ENCODE results near the gene ICAM2.
A peak's percentile ranks its signal among the peaks of the same experiment; 100 is the strongest.

The ICAM2 gene

DNA sequence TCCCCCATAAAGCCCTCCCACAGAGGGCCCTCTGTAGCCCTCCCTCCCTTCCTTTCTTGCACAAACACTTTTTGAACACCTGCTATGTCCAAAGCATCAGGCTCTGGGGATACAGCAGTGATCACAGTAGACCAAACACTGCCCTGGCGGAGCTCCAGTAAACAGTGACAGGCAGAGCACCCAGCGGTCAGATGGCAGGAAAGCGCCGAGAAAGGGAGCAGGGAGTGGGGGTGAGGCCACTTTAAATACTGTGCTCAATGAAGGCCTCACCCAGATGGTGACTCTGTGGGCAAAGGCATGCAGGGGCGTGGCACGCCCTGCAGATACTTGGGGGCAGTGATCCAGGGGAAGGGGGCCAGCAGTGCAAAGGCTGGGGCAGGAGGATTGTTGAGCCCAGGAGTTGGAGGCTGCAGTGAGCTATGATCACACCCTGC is 14.7 kb downstream of the ICAM2 start:
- no peak for DNase-seq (ENCODE audit: low read depth)
- TF ChIP-seq, protein P1, sequence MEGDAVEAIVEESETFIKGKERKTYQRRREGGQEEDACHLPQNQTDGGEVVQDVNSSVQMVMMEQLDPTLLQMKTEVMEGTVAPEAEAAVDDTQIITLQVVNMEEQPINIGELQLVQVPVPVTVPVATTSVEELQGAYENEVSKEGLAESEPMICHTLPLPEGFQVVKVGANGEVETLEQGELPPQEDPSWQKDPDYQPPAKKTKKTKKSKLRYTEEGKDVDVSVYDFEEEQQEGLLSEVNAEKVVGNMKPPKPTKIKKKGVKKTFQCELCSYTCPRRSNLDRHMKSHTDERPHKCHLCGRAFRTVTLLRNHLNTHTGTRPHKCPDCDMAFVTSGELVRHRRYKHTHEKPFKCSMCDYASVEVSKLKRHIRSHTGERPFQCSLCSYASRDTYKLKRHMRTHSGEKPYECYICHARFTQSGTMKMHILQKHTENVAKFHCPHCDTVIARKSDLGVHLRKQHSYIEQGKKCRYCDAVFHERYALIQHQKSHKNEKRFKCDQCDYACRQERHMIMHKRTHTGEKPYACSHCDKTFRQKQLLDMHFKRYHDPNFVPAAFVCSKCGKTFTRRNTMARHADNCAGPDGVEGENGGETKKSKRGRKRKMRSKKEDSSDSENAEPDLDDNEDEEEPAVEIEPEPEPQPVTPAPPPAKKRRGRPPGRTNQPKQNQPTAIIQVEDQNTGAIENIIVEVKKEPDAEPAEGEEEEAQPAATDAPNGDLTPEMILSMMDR (IDR thresholded peaks at IDR 0.05; ENCODE audit: insufficient read depth, low read depth, low read length, missing control alignments): no peak
- H3K4me3 ChIP-seq (ENCODE audit: low read length): no peak overlapping the region

DNA sequence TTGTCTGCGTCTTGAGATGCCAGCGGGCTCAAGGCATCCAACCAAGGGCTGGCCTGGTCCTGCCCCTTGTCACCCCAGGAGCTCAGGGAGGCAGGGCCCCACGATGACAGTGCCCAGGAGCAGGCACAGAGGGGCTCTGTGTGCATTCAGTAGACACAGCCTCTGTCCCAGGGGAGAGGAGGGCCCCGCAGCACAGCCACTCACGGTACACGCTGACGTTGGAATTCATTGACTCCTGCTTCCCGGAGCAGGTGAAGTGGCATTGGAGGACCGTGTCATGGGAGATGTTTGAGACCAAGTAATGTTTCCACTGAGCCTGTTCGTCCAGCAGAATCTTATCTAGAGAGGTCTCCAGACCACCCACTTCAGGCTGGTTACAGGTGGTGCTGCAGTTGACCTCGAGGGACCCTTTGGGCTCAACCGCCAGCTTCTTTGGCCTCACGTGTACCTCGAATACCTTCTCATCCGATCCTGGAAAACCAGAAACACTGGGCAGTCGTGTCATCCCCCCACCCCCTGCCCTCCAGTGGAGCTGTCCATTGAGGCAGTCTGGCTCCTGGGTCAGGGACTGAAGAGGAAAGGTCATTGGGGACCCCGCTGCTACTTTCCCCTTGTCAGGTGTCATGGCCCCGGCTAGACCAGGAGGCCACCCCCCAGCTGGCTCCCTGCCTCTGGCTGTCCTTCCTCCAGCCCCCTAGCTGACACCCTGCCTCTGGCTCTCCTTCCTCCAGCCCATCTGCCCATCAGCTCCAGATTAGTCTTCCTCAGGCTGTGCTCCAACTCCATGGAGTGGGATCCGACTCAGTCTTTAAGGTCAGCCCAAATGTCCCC is 15.3 kb downstream of the ICAM2 start:
- no peak overlapping the region for H3K4me3 ChIP-seq (ENCODE audit: low read length)
- TF ChIP-seq, protein P1 (IDR thresholded peaks at IDR 0.05; ENCODE audit: insufficient read depth, low read depth, low read length, missing control alignments): no peak
- no peak for DNase-seq (ENCODE audit: low read depth)

DNA sequence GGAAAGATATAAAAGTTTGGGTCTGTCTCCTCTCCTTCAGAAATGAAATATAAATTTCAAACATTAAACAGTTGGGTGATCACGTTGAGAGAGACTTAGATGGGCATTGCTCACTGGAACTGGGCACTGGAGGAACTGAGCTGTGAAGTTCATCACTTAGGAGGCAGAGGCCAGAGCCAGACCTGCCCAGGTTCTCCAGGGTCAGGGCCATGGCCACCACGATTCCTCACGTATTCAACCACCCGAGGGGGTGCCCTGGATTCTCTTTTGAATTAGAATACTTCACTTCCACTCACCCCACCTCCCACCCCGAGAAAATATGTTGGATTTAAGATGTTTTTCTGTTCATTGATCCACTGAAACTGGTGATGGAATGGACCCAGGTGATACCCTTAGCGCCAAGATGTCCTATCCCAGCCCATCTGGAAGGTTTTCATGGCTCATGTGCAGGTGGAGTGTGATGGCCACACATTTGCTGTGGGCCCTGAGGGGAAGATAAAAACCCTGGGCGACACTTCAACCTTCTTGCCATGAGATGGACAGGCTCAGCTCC is 16.1 kb downstream of the ICAM2 start:
- DNase-seq (ENCODE audit: low read depth): no peak
- no peak overlapping the region for H3K4me3 ChIP-seq (ENCODE audit: low read length)
- TF ChIP-seq, protein P1 (IDR thresholded peaks at IDR 0.05; ENCODE audit: insufficient read depth, low read depth, low read length, missing control alignments): no peak

DNA sequence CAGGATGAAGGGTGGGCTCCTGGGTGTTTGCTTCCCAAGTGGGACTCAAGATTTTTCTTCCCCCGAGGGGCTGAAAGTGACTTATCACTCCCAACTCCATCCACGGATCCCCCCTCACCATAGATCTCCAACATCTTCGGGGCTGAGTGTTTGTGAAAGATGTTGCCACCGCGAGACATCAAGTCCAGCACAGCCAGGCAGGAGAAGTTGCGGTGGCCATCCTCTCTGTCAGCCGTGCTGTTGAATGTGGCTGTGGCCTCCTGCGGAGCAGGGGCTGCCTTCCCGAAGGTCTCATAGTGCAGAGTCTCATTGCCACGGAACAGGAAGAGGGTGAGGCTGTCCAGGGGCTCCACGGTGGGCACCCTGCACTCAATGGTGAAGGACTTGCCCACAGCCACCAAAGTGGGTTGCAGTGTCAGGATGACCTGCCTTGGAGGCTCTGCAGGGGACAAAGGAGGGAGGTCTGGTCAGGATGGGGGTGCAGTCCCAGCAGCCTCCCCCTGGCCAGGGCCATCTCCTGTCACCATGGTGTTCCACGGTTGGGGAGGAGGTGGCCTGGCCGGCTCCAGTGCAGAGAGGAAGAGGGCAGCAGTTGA is 16.8 kb downstream of the ICAM2 start:
- TF ChIP-seq, protein P1 (IDR thresholded peaks at IDR 0.05; ENCODE audit: insufficient read depth, low read depth, low read length, missing control alignments): no peak
- DNase-seq (ENCODE audit: low read depth): no peak
- no peak overlapping the region for H3K4me3 ChIP-seq (ENCODE audit: low read length)

DNA sequence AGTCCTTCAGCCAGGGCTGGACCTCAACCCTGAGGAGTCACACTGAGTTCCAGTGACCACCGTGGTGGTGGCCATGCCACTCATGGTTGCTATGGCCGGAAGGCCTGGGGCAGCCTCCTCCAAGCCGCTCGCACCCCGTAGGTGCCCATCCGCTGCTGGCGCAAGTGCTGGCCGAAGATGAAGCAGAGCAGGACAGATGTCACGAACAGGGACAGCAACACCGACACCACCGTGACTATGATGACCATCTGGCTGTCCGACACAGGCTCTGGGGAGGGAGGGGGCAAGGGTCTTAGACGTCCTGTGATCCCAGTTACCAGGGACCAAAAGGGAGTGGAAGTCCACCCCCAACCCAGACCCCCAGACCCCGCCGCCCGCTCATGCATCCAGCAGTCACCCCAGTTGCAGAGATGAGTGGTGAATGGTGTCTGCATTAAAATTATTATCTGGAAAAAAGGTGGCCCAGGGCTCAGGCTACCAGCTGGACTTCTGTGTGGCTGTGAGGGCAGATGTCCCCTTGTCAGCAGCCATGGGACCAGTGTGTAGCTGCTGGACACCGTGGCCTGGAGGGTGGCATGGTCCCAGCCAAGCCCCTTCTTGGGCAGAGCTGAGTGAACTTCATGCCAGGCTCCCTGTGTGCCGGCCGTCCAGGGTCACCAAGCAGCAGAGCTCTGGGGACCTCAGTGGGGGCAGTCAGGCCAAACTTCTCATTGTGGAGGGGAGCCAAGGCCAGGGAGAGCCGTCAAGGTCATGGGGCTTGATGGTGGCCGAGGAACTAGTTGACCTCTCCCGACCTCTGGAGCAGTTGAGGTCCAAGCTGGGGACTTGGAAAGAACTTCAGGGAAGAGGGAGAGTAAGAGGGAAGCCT is 17.5 kb downstream of the ICAM2 start:
- H3K4me3 ChIP-seq (ENCODE audit: low read length): no peak overlapping the region
- TF ChIP-seq, protein P1 (IDR thresholded peaks at IDR 0.05; ENCODE audit: insufficient read depth, low read depth, low read length, missing control alignments): no peak
- DNase-seq (ENCODE audit: low read depth): no peak

DNA sequence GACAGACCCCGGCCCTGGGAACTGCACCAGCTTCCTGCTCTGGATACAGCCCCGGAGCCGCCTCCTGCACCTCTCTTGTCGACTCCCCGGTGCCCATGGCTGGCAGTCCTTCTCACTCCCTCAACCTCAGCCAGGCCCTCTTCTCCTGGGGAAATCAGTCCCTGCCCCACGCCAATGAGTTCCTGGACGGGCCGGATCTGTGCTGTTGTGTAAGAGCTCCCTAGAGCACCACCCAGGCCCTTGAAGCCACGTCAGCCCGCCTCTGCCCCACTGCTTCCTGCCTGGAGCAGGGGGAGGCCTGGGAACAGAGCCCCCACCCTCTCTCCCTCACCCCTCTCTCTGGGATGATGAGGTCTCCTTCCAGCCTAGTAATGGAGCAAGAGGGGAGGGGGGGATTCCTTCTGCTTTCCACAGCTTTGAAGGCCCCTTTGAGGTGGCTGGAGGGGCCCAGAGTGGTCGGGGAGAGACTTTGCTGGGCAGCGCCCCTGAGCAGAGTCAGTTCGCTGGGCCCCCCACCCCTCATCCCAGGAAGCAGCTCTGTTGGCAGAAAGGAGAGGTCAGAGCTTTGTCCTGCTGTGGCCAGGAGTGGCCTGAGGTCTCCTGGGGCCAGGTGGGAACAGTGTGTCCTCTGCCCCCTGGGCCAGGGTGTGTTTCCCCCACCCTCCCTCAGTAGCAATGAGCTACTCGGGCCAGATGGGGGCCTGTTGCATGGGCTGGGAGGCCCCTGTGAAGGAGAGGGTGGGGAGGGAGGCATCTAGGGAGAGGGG is 18.5 kb downstream of the ICAM2 start:
- DNase-seq (ENCODE audit: low read depth): peak; percentile 61
- H3K4me3 ChIP-seq (ENCODE audit: low read length): no peak overlapping the region
- TF ChIP-seq, protein P1 (IDR thresholded peaks at IDR 0.05; ENCODE audit: insufficient read depth, low read depth, low read length, missing control alignments): no peak
